ENCODE data around the gene BCOR. TPM values are rescaled to one million over a fixed set of nuclear protein-coding genes. Genes with fewer than 3 reads are reported as not detected.

BCOR gene
- total and polyA plus RNA-seq, 2 donors, result 24.4 to 28.9 TPM

GRCh38 chrX:40013266-40014195, 84.2 kb downstream of the BCOR start:
- peaks cover 14 to 76% of the 10 kb centered on the region in 2 donors for H3K27me3 ChIP-seq (ENCODE audit: control insufficient read depth in 2 of 2, insufficient read depth in 1 of 2, low read length in 1 of 2)
- H3K36me3 ChIP-seq (ENCODE audit: control insufficient read depth in 2 of 2, insufficient read depth in 2 of 2, low read length in 1 of 2), result no peaks in the 10 kb centered on the region
- H3K4me3 ChIP-seq (ENCODE audit: low read length in 2 of 2), result peak overlapping the region; percentile 50 to 51
- under 1% methylated on average over 76 of the region's 76 CpGs for WGBS
- DNase-seq (ENCODE audit: low read depth in 6 of 9, low spot score in 9 of 9), result peak in 1 of 9 donors; percentile 63
- peaks cover 0 to 55% of the 10 kb centered on the region in 2 donors for H3K4me1 ChIP-seq (ENCODE audit: control insufficient read depth in 2 of 2, insufficient read depth in 2 of 2, low read length in 2 of 2)
- peaks cover 0 to 24% of the 10 kb centered on the region in 2 donors for H3K9me3 ChIP-seq (ENCODE audit: control insufficient read depth in 2 of 2, insufficient read depth in 1 of 2, low read length in 1 of 2)
- peak overlapping the region; percentile 36 to 37 for H3K27ac ChIP-seq (ENCODE audit: low read depth in 1 of 2, low read length in 1 of 2)

- H3K9me3 ChIP-seq (ENCODE audit: control insufficient read depth in 2 of 2, insufficient read depth in 1 of 2, low read length in 1 of 2), result peaks cover 0 to 24% of the 10 kb centered on the region in 2 donors
- H3K36me3 ChIP-seq (ENCODE audit: control insufficient read depth in 2 of 2, insufficient read depth in 2 of 2, low read length in 1 of 2), result no peaks in the 10 kb centered on the region
- no peak for DNase-seq (ENCODE audit: low read depth in 6 of 9, low spot score in 9 of 9)
- 2% methylated on average over 35 of the region's 35 CpGs for WGBS
- peaks cover 17 to 83% of the 10 kb centered on the region in 2 donors for H3K27me3 ChIP-seq (ENCODE audit: control insufficient read depth in 2 of 2, insufficient read depth in 1 of 2, low read length in 1 of 2)
- peaks cover 0 to 58% of the 10 kb centered on the region in 2 donors for H3K4me1 ChIP-seq (ENCODE audit: control insufficient read depth in 2 of 2, insufficient read depth in 2 of 2, low read length in 2 of 2)
- peak overlapping the region in 1 of 2 donors; percentile 8 for H3K27ac ChIP-seq (ENCODE audit: low read depth in 1 of 2, low read length in 1 of 2)
- H3K4me3 ChIP-seq (ENCODE audit: low read length in 2 of 2), result peak overlapping the region in 1 of 2 donors; percentile 51
These were observed 84.9 kb downstream of the BCOR start for GRCh38 chrX:40012868-40013265.

- Histone ChIP-seq H3K4me1 (ENCODE audit: control insufficient read depth in 2 of 2, insufficient read depth in 2 of 2, low read length in 2 of 2) (peaks cover 0 to 58% of the 10 kb centered on the region in 2 donors), H3K36me3 (ENCODE audit: control insufficient read depth in 2 of 2, insufficient read depth in 2 of 2, low read length in 1 of 2) (no peaks in the 10 kb centered on the region), H3K27ac (ENCODE audit: low read depth in 1 of 2, low read length in 1 of 2) (peak overlapping the region in 1 of 2 donors; percentile 8), H3K4me3 (ENCODE audit: low read length in 2 of 2) (peak overlapping the region in 1 of 2 donors; percentile 51), H3K9me3 (ENCODE audit: control insufficient read depth in 2 of 2, insufficient read depth in 1 of 2, low read length in 1 of 2) (peaks cover 0 to 24% of the 10 kb centered on the region in 2 donors), H3K27me3 (ENCODE audit: control insufficient read depth in 2 of 2, insufficient read depth in 1 of 2, low read length in 1 of 2) (peaks cover 23 to 89% of the 10 kb centered on the region in 2 donors)
- peak in 1 of 9 donors; percentile 25 for DNase-seq (ENCODE audit: low read depth in 6 of 9, low spot score in 9 of 9)
- whole genome bisulfite sequencing, result 16% methylated on average over 60 of the region's 60 CpGs
These were observed 85.5 kb downstream of the BCOR start for GRCh38 chrX:40012039-40012867.

GRCh38 chrX:40011322-40012038, 86.3 kb downstream of the BCOR start:
- Histone ChIP-seq H3K36me3 (ENCODE audit: control insufficient read depth in 2 of 2, insufficient read depth in 2 of 2, low read length in 1 of 2) (no peaks in the 10 kb centered on the region), H3K4me3 (ENCODE audit: low read length in 2 of 2) (no peak overlapping the region), H3K27me3 (ENCODE audit: control insufficient read depth in 2 of 2, insufficient read depth in 1 of 2, low read length in 1 of 2) (peaks cover 29 to 94% of the 10 kb centered on the region in 2 donors), H3K4me1 (ENCODE audit: control insufficient read depth in 2 of 2, insufficient read depth in 2 of 2, low read length in 2 of 2) (peaks cover 0 to 65% of the 10 kb centered on the region in 2 donors), H3K9me3 (ENCODE audit: control insufficient read depth in 2 of 2, insufficient read depth in 1 of 2, low read length in 1 of 2) (peaks cover 0 to 20% of the 10 kb centered on the region in 2 donors), H3K27ac (ENCODE audit: low read depth in 1 of 2, low read length in 1 of 2) (no peak overlapping the region)
- DNase-seq (ENCODE audit: low read depth in 6 of 9, low spot score in 9 of 9), result peak in 1 of 9 donors; percentile 35
- WGBS, result 50% methylated on average over 24 of the region's 24 CpGs

- H3K9me3 ChIP-seq (ENCODE audit: control insufficient read depth in 2 of 2, insufficient read depth in 1 of 2, low read length in 1 of 2), result peaks cover 0 to 22% of the 10 kb centered on the region in 2 donors
- H3K4me1 ChIP-seq (ENCODE audit: control insufficient read depth in 2 of 2, insufficient read depth in 2 of 2, low read length in 2 of 2), result peaks cover 2 to 72% of the 10 kb centered on the region in 2 donors
- H3K4me3 ChIP-seq (ENCODE audit: low read length in 2 of 2), result no peak overlapping the region
- no peaks in the 10 kb centered on the region for H3K36me3 ChIP-seq (ENCODE audit: control insufficient read depth in 2 of 2, insufficient read depth in 2 of 2, low read length in 1 of 2)
- 33% methylated on average over 21 of the region's 21 CpGs for WGBS
- H3K27ac ChIP-seq (ENCODE audit: low read depth in 1 of 2, low read length in 1 of 2), result no peak overlapping the region
- H3K27me3 ChIP-seq (ENCODE audit: control insufficient read depth in 2 of 2, insufficient read depth in 1 of 2, low read length in 1 of 2), result peaks cover 32 to 99% of the 10 kb centered on the region in 2 donors
- peak in 2 of 9 donors; percentile 51 to 74 for DNase-seq (ENCODE audit: low read depth in 6 of 9, low spot score in 9 of 9)
These were observed 87.0 kb downstream of the BCOR start for GRCh38 chrX:40010550-40011321.

GRCh38 chrX:40009890-40010289, 87.9 kb downstream of the BCOR start:
- H3K36me3 ChIP-seq (ENCODE audit: control insufficient read depth in 2 of 2, insufficient read depth in 2 of 2, low read length in 1 of 2), result no peaks in the 10 kb centered on the region
- no peak overlapping the region for H3K27ac ChIP-seq (ENCODE audit: low read depth in 1 of 2, low read length in 1 of 2)
- peaks cover 0 to 19% of the 10 kb centered on the region in 2 donors for H3K9me3 ChIP-seq (ENCODE audit: control insufficient read depth in 2 of 2, insufficient read depth in 1 of 2, low read length in 1 of 2)
- peaks cover 3 to 78% of the 10 kb centered on the region in 2 donors for H3K4me1 ChIP-seq (ENCODE audit: control insufficient read depth in 2 of 2, insufficient read depth in 2 of 2, low read length in 2 of 2)
- H3K4me3 ChIP-seq (ENCODE audit: low read length in 2 of 2), result no peak overlapping the region
- peak in 1 of 9 donors; percentile 37 for DNase-seq (ENCODE audit: low read depth in 6 of 9, low spot score in 9 of 9)
- 63% methylated on average over 12 of the region's 12 CpGs for WGBS
- H3K27me3 ChIP-seq (ENCODE audit: control insufficient read depth in 2 of 2, insufficient read depth in 1 of 2, low read length in 1 of 2), result peaks cover 32 to 99% of the 10 kb centered on the region in 2 donors

GRCh38 chrX:40009462-40009851, 88.3 kb downstream of the BCOR start:
- Histone ChIP-seq H3K9me3 (ENCODE audit: control insufficient read depth in 2 of 2, insufficient read depth in 1 of 2, low read length in 1 of 2) (peaks cover 0 to 20% of the 10 kb centered on the region in 2 donors), H3K36me3 (ENCODE audit: control insufficient read depth in 2 of 2, insufficient read depth in 2 of 2, low read length in 1 of 2) (no peaks in the 10 kb centered on the region), H3K27me3 (ENCODE audit: control insufficient read depth in 2 of 2, insufficient read depth in 1 of 2, low read length in 1 of 2) (peaks cover 32 to 100% of the 10 kb centered on the region in 2 donors), H3K4me1 (ENCODE audit: control insufficient read depth in 2 of 2, insufficient read depth in 2 of 2, low read length in 2 of 2) (peaks cover 3 to 82% of the 10 kb centered on the region in 2 donors), H3K27ac (ENCODE audit: low read depth in 1 of 2, low read length in 1 of 2) (no peak overlapping the region), H3K4me3 (ENCODE audit: low read length in 2 of 2) (no peak overlapping the region)
- DNase-seq (ENCODE audit: low read depth in 6 of 9, low spot score in 9 of 9), result no peak
- WGBS, result 18% methylated on average over 34 of the region's 35 CpGs

All from thymus (tissue), 11 donors.